Nephron progenitor cell (in vitro differentiated cells): ENCODE data around the gene P2RY6.

ENCODE experiments used
- DNase-seq: peaks from one replicate; pipeline ENCODE4 v3.0.0; 2021
- H3K27ac Mint-ChIP-seq: 2 replicates; pipeline ENCODE4 v1.8.0; 2021; ENCODE audit warnings: mild to moderate bottlenecking, moderate library complexity, mixed read lengths
- H3K27me3 Mint-ChIP-seq: 2 replicates; pipeline ENCODE4 v1.8.0; 2021; ENCODE audit warnings: mild to moderate bottlenecking, low read depth, mixed read lengths; ENCODE audit not compliant: poor library complexity
- H3K36me3 Mint-ChIP-seq: 2 replicates; pipeline ENCODE4 v1.8.0; 2021; ENCODE audit warnings: low read depth, mixed read lengths
- H3K4me1 Mint-ChIP-seq: 2 replicates; pipeline ENCODE4 v1.8.0; 2021; ENCODE audit warnings: mixed read lengths
- H3K4me3 Mint-ChIP-seq: 2 replicates; pipeline ENCODE4 v1.8.0; 2021; ENCODE audit warnings: mild to moderate bottlenecking, moderate library complexity, mixed read lengths
- H3K9me3 Mint-ChIP-seq: 2 replicates; pipeline ENCODE4 v1.8.0; 2021; ENCODE audit warnings: mild to moderate bottlenecking, moderate library complexity, mixed read lengths
- TF ChIP-seq, protein P1 (sequence below): fragments of 200-600 bp; sonication (generic); IDR thresholded peaks from 2 replicates; pipeline ENCODE4 v1.5.0; 2021; ENCODE audit warnings: antibody characterized with exemption

P2RY6 gene

DNA sequence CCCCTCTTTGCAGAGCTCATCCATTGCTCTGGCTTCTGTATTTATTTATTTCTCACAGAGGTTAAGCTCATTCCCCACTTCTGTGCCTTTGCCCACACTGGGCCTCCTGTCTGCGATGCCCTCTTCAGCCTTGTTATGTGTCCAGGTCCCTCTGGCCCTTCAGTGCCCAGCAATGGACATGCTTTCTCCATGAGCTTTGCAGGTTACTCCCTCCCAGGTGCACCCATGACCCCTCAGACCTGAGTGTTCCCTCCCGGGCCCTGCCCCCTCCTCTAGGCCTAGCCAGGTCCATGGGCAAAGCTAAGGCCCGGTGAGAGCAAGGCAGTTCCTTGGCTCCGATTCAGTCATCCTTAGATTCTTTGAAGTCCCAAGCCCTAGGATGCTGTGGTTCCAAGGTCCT is 18.4 kb downstream of the P2RY6 start:
- Mint-ChIP-seq H3K9me3 (no peaks in the 10 kb centered on the region), H3K4me3 (no peak overlapping the region), H3K27me3 (peaks cover 9% of the 10 kb centered on the region), H3K27ac (no peak overlapping the region), H3K36me3 (no peaks in the 10 kb centered on the region), H3K4me1 (peaks cover 61% of the 10 kb centered on the region)
- TF ChIP-seq, protein P1, sequence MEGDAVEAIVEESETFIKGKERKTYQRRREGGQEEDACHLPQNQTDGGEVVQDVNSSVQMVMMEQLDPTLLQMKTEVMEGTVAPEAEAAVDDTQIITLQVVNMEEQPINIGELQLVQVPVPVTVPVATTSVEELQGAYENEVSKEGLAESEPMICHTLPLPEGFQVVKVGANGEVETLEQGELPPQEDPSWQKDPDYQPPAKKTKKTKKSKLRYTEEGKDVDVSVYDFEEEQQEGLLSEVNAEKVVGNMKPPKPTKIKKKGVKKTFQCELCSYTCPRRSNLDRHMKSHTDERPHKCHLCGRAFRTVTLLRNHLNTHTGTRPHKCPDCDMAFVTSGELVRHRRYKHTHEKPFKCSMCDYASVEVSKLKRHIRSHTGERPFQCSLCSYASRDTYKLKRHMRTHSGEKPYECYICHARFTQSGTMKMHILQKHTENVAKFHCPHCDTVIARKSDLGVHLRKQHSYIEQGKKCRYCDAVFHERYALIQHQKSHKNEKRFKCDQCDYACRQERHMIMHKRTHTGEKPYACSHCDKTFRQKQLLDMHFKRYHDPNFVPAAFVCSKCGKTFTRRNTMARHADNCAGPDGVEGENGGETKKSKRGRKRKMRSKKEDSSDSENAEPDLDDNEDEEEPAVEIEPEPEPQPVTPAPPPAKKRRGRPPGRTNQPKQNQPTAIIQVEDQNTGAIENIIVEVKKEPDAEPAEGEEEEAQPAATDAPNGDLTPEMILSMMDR = no peak
- DNase-seq = no peak

GRCh38 chr11:73291196-73291595 is 19.1 kb downstream of the P2RY6 start:
- Mint-ChIP-seq H3K27ac (no peak overlapping the region), H3K4me1 (peaks cover 64% of the 10 kb centered on the region), H3K36me3 (no peaks in the 10 kb centered on the region), H3K4me3 (no peak overlapping the region), H3K27me3 (peaks cover 9% of the 10 kb centered on the region), H3K9me3 (no peaks in the 10 kb centered on the region)
- no peak for DNase-seq
- TF ChIP-seq, protein P1 = no peak

DNA sequence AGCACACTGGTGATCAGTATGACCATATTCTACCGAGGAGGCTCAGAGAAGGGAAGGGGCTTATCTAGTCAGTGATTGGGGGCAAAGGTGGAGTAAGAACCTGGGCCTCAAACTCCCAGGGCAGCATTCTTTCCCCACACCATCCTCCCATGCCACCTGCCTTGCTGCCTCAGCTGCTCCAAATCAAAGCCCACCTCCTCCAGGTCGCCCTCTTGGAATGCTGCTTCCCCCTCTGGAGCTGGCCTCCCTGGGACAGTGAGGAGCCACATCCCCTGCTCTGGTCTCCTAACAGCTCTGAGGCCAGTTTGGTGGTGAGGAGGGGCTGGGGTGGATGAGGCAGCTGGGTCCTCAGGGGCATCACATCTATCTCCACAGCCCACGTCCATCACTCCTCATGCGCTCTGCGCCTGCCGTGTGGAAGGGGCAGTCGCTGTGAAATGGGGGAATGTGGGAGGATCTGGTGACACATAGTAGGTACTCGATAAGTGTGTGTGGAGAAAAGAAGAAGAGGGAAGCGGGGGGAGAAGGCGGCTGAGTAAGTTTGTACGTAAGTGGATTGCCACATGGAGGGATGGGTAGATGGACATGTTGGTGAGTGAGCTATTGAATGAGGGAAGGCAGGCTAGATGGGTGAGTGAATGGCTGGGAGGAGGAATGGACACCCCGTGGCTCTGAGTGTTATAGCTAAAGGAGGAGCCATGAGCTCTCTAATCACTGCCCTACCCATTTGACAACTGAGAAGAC is 19.8 kb downstream of the P2RY6 start:
- peak overlapping the region; percentile 27 for H3K27ac Mint-ChIP-seq
- no peaks in the 10 kb centered on the region for H3K9me3 Mint-ChIP-seq
- H3K4me3 Mint-ChIP-seq = no peak overlapping the region
- H3K4me1 Mint-ChIP-seq = peaks cover 57% of the 10 kb centered on the region
- no peak for DNase-seq
- TF ChIP-seq, protein P1 = no peak
- peaks cover 11% of the 10 kb centered on the region for H3K27me3 Mint-ChIP-seq
- H3K36me3 Mint-ChIP-seq = no peaks in the 10 kb centered on the region

GRCh38 chr11:73292525-73292894 is 20.4 kb downstream of the P2RY6 start:
- Mint-ChIP-seq H3K4me3 (no peak overlapping the region), H3K27me3 (peaks cover 13% of the 10 kb centered on the region), H3K9me3 (no peaks in the 10 kb centered on the region), H3K4me1 (peaks cover 53% of the 10 kb centered on the region), H3K27ac (no peak overlapping the region), H3K36me3 (no peaks in the 10 kb centered on the region)
- TF ChIP-seq, protein P1 = no peak
- no peak for DNase-seq

- Mint-ChIP-seq H3K9me3 (no peaks in the 10 kb centered on the region), H3K4me1 (peaks cover 53% of the 10 kb centered on the region)
These were observed 21.3 kb downstream of the P2RY6 start for GRCh38 chr11:73293356-73293936.

More at GRCh38 chr11:73293356-73293936, 21.3 kb downstream of the P2RY6 start:
- Mint-ChIP-seq H3K27me3 (peaks cover 13% of the 10 kb centered on the region), H3K27ac (no peak overlapping the region), H3K4me3 (no peak overlapping the region), H3K36me3 (no peaks in the 10 kb centered on the region)
- TF ChIP-seq, protein P1 = no peak
- DNase-seq = no peak
